ENCODE results near the gene PCDH15.
A peak's percentile ranks its signal among the peaks of the same experiment; 100 is the strongest.

Gene PCDH15

GRCh38 chr10:53786236-53786900 is 1014.7 kb downstream of the PCDH15 start:
- peak; percentile 62 for DNase-seq (ENCODE audit: low read depth)
- H3K4me3 ChIP-seq (ENCODE audit: low read length) = no peak overlapping the region
- TF ChIP-seq CTCF (conservative IDR thresholded peaks at IDR 0.05; ENCODE audit: low read depth, low read length) = peak; percentile 68

- no peak overlapping the region for H3K4me3 ChIP-seq (ENCODE audit: low read length)
- no peak for DNase-seq (ENCODE audit: low read depth)
- no peak for TF ChIP-seq CTCF (conservative IDR thresholded peaks at IDR 0.05; ENCODE audit: low read depth, low read length)
Observed at GRCh38 chr10:53771701-53772100, 1029.3 kb downstream of the PCDH15 start.

- no peak for DNase-seq (ENCODE audit: low read depth)
- TF ChIP-seq CTCF (conservative IDR thresholded peaks at IDR 0.05; ENCODE audit: low read depth, low read length) = no peak
- H3K4me3 ChIP-seq (ENCODE audit: low read length) = no peak overlapping the region
Observed at GRCh38 chr10:53770903-53771302, 1030.1 kb downstream of the PCDH15 start.

GRCh38 chr10:53765311-53765710 is 1035.7 kb downstream of the PCDH15 start:
- no peak for TF ChIP-seq CTCF (conservative IDR thresholded peaks at IDR 0.05; ENCODE audit: low read depth, low read length)
- DNase-seq (ENCODE audit: low read depth) = peak; percentile 27
- no peak overlapping the region for H3K4me3 ChIP-seq (ENCODE audit: low read length)

GRCh38 chr10:53754596-53755250 is 1046.3 kb downstream of the PCDH15 start:
- no peak for DNase-seq (ENCODE audit: low read depth)
- H3K4me3 ChIP-seq (ENCODE audit: low read length) = peak overlapping the region; percentile 22
- TF ChIP-seq CTCF (conservative IDR thresholded peaks at IDR 0.05; ENCODE audit: low read depth, low read length) = no peak
